Measurements from ENCODE around the gene IFT25. TPM values are rescaled to one million over a fixed set of nuclear protein-coding genes. Genes with fewer than 3 reads are reported as not detected.

The IFT25 gene
- total RNA-seq, 1 donor from 2014 or later = 20.4 TPM

DNA sequence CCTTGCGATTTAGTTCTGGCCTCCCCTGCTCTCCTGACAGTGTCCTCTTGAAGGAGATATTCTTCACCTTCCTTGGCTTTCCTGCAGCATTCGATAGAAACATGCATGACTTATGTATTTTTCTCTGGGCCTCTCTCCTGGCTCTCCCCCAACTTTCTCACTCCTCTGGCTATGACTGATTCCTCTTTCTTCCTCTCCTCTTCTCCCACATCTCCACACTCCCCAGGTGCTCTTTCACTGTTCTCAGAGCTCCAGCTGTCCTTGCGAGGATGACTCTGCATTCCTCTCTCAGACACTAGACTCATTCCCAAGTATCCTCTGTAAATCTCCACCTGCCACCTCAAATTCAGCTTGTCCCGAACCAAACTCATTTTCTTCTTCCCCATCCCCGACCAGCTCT is 18.6 kb upstream of the IFT25 start:
- Mint-ChIP-seq H3K27ac (ENCODE audit: unreplicated experiment) (peak overlapping the region; percentile 9), H3K4me3 (ENCODE audit: unreplicated experiment) (no peak overlapping the region), H3K27me3 (ENCODE audit: low read depth) (no peaks in the 10 kb centered on the region), H3K9me3 (ENCODE audit: low read depth) (no peaks in the 10 kb centered on the region), H3K36me3 (ENCODE audit: low read depth) (peaks cover 40% of the 10 kb centered on the region), H3K4me1 (ENCODE audit: low read depth) (peaks cover 23% of the 10 kb centered on the region)
- no peak for DNase-seq (ENCODE audit: low spot score)
- TF ChIP-seq, protein P1, sequence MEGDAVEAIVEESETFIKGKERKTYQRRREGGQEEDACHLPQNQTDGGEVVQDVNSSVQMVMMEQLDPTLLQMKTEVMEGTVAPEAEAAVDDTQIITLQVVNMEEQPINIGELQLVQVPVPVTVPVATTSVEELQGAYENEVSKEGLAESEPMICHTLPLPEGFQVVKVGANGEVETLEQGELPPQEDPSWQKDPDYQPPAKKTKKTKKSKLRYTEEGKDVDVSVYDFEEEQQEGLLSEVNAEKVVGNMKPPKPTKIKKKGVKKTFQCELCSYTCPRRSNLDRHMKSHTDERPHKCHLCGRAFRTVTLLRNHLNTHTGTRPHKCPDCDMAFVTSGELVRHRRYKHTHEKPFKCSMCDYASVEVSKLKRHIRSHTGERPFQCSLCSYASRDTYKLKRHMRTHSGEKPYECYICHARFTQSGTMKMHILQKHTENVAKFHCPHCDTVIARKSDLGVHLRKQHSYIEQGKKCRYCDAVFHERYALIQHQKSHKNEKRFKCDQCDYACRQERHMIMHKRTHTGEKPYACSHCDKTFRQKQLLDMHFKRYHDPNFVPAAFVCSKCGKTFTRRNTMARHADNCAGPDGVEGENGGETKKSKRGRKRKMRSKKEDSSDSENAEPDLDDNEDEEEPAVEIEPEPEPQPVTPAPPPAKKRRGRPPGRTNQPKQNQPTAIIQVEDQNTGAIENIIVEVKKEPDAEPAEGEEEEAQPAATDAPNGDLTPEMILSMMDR (IDR thresholded peaks at IDR 0.05) = no peak

GRCh38 chr1:53963460-53963859 is 18.0 kb upstream of the IFT25 start:
- TF ChIP-seq, protein P1 (IDR thresholded peaks at IDR 0.05) = no peak
- no peak overlapping the region for H3K27ac Mint-ChIP-seq (ENCODE audit: unreplicated experiment)
- no peaks in the 10 kb centered on the region for H3K9me3 Mint-ChIP-seq (ENCODE audit: low read depth)
- H3K4me3 Mint-ChIP-seq (ENCODE audit: unreplicated experiment) = no peak overlapping the region
- DNase-seq (ENCODE audit: low spot score) = no peak
- H3K27me3 Mint-ChIP-seq (ENCODE audit: low read depth) = no peaks in the 10 kb centered on the region
- peaks cover 36% of the 10 kb centered on the region for H3K36me3 Mint-ChIP-seq (ENCODE audit: low read depth)
- H3K4me1 Mint-ChIP-seq (ENCODE audit: low read depth) = peaks cover 23% of the 10 kb centered on the region

- Mint-ChIP-seq H3K9me3 (ENCODE audit: low read depth) (no peaks in the 10 kb centered on the region), H3K27me3 (ENCODE audit: low read depth) (no peaks in the 10 kb centered on the region), H3K27ac (ENCODE audit: unreplicated experiment) (no peak overlapping the region), H3K4me1 (ENCODE audit: low read depth) (peaks cover 19% of the 10 kb centered on the region), H3K36me3 (ENCODE audit: low read depth) (peaks cover 31% of the 10 kb centered on the region), H3K4me3 (ENCODE audit: unreplicated experiment) (no peak overlapping the region)
- TF ChIP-seq, protein P1 (IDR thresholded peaks at IDR 0.05) = no peak
- no peak for DNase-seq (ENCODE audit: low spot score)
Measured at GRCh38 chr1:53962395-53962794, 16.9 kb upstream of the IFT25 start.

- DNase-seq (ENCODE audit: low spot score) = no peak
- Mint-ChIP-seq H3K27ac (ENCODE audit: unreplicated experiment) (no peak overlapping the region), H3K9me3 (ENCODE audit: low read depth) (no peaks in the 10 kb centered on the region), H3K36me3 (ENCODE audit: low read depth) (peaks cover 25% of the 10 kb centered on the region), H3K4me3 (ENCODE audit: unreplicated experiment) (no peak overlapping the region), H3K27me3 (ENCODE audit: low read depth) (no peaks in the 10 kb centered on the region), H3K4me1 (ENCODE audit: low read depth) (peaks cover 20% of the 10 kb centered on the region)
- TF ChIP-seq, protein P1 (IDR thresholded peaks at IDR 0.05) = peak; percentile 75
Measured at GRCh38 chr1:53959664-53960250, 14.3 kb upstream of the IFT25 start.

DNA sequence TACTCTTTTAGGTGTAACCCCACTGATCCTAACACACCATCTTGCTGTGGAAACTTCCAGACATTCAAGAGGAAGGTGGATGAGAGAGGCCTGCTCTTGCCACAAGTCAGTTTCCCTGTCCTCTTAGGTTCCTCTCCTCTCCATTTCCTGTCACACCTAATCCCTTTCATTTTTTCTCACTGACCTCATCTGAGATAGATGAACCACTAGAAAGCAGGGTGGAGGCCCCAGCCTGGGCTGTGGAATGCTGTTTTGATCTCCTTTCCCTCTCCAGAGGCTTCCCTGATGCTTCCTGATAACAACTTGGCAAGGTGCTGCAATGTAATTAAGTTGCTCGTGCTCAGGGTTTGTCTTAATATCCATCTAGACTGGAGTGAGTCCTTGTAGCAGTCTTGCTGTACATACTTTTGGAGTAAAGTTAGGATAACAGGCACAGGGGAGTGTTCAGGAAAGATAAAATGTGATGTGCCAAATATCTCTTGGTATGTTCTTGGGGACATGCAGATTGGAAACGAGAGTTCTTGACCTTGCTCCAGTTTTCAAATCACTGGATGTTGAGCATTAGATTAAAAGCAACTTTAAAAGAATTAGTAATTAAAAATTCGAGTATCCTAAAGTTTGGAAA is 11.8 kb upstream of the IFT25 start:
- Mint-ChIP-seq H3K9me3 (ENCODE audit: low read depth) (no peaks in the 10 kb centered on the region), H3K4me3 (ENCODE audit: unreplicated experiment) (no peak overlapping the region), H3K27ac (ENCODE audit: unreplicated experiment) (peak overlapping the region; percentile 79), H3K27me3 (ENCODE audit: low read depth) (no peaks in the 10 kb centered on the region), H3K36me3 (ENCODE audit: low read depth) (peaks cover 18% of the 10 kb centered on the region), H3K4me1 (ENCODE audit: low read depth) (peaks cover 16% of the 10 kb centered on the region)
- no peak for DNase-seq (ENCODE audit: low spot score)
- TF ChIP-seq, protein P1 (IDR thresholded peaks at IDR 0.05) = no peak
